Peyer's patch (tissue), 4 donors: Measurements from ENCODE around the gene CYB5B.

Experiments
- CTCF ChIP-seq, 6 experiments: fragments of 450-650 bp in 4 of 6; fragments of 200-600 bp in 2 of 6; sonication (generic) in 1 of 6; IDR thresholded peaks; one replicate each; pipeline ENCODE4 v1.5.1; 2017 to 2019; ENCODE audit warnings: antibody characterized with exemption in 6 of 6, mild to moderate bottlenecking in 3 of 6, moderate library complexity in 1 of 6
- POLR2A ChIP-seq, 2 donors: fragments of 450-650 bp; IDR thresholded peaks; one replicate each; pipeline ENCODE4 v1.5.1; 2017; ENCODE audit warnings: antibody characterized with exemption in 2 of 2, mild to moderate bottlenecking in 2 of 2, moderate library complexity in 2 of 2

- TF ChIP-seq CTCF (IDR thresholded peaks at IDR 0.05), result no peak
- no peak for TF ChIP-seq POLR2A (IDR thresholded peaks at IDR 0.05)
These were observed 47.9 kb upstream of the CYB5B start for GRCh38 chr16:69376393-69377059.
